Esophagus muscularis mucosa (tissue), 4 donors: Measurements from ENCODE around the gene CELF3. TPM values are rescaled to one million over a fixed set of nuclear protein-coding genes. Genes with fewer than 3 reads are reported as not detected.
"Not testable (repeated sequence)": the region's sequence is repeated elsewhere in the genome, so short reads cannot be mapped to it uniquely, and the experiment has no call there.

ENCODE experiments used
- DNase-seq: peaks from one replicate; pipeline ENCODE4 v3.0.0-alpha.2; 2017; ENCODE audit errors: extremely low spot score
- H3K27ac ChIP-seq, 4 donors: fragments of 200-600 bp; sonication (generic); replicated peaks in 1 of 4; 1 replicate in 3 of 4; 2 replicates in 1 of 4; pipeline ENCODE4 v1.5.1; 2016 to 2019; ENCODE audit warnings: mild to moderate bottlenecking in 1 of 4
- H3K27me3 ChIP-seq, 4 donors: fragments of 200-600 bp; sonication (generic); one replicate each; pipeline versions ENCODE4 v1.5.1 to v1.6.0; 2016 to 2019
- H3K36me3 ChIP-seq, 4 donors: fragments of 200-600 bp; sonication (generic); one replicate each; pipeline ENCODE4 v1.5.1; 2016 to 2019
- H3K4me1 ChIP-seq, 4 donors: fragments of 200-600 bp; sonication (generic); one replicate each; pipeline ENCODE4 v1.5.1; 2016 to 2019
- H3K4me3 ChIP-seq, 4 donors: fragments of 200-600 bp; sonication (generic); 1 replicate in 2 of 4; 2 replicates in 2 of 4; pipeline ENCODE4 v1.5.1; 2016 to 2019; ENCODE audit warnings: mild to moderate bottlenecking in 4 of 4, moderate library complexity in 1 of 4
- H3K9me3 ChIP-seq, 4 donors: fragments of 200-600 bp; sonication (generic); 1 replicate in 3 of 4; 2 replicates in 1 of 4; pipeline ENCODE4 v1.5.1; 2016 to 2019
- EP300 ChIP-seq: sonication (generic); formaldehyde crosslinking; IDR thresholded peaks from one replicate; pipeline ENCODE4 v1.6.1; 2017; ENCODE audit warnings: antibody characterized with exemption
- POLR2A ChIP-seq: fragments of 450-650 bp; IDR thresholded peaks from one replicate; pipeline ENCODE4 v1.6.1; 2017; ENCODE audit warnings: antibody characterized with exemption, moderate library complexity, mild to moderate bottlenecking, low read depth
- POLR2AphosphoS5 ChIP-seq, 2 donors: sonication (generic); formaldehyde crosslinking; IDR thresholded peaks; one replicate each; pipeline ENCODE4 v1.6.1; 2017; ENCODE audit warnings: antibody characterized with exemption in 2 of 2
- WGBS: methylation state at CpG from one replicate; pipeline ENCODE4 v1.1.5; 2018; 5-methylcytosine and 5-hydroxymethylcytosine counted together
- intact Hi-C: fragments of 100-400 bp; cut with DNase I; formaldehyde crosslinking; loops from one replicate; pipeline ENCODE4 v1.15.1; 2023
- total RNA-seq, 4 donors: library from RNA; depleted of rRNA; stranded (reverse); fragments of >200 nt; gene quantifications; one replicate each; pipeline versions ENCODE4 v1.1.0 to v1.2.1, GENCODE V29; 2016
- TF ChIP-seq, protein P1 (sequence below), 3 experiments: fragments of 200-600 bp in 2 of 3; fragments of 450-650 bp in 1 of 3; sonication (generic) in 2 of 3; IDR thresholded peaks; one replicate each; pipeline ENCODE4 v1.5.1; 2017 to 2019; ENCODE audit warnings: antibody characterized with exemption in 3 of 3, mild to moderate bottlenecking in 2 of 3, moderate library complexity in 1 of 3

The CELF3 gene
- total RNA-seq, 4 donors from 2014 or later, result 0.23 to 1.0 (median 0.58) TPM

DNA sequence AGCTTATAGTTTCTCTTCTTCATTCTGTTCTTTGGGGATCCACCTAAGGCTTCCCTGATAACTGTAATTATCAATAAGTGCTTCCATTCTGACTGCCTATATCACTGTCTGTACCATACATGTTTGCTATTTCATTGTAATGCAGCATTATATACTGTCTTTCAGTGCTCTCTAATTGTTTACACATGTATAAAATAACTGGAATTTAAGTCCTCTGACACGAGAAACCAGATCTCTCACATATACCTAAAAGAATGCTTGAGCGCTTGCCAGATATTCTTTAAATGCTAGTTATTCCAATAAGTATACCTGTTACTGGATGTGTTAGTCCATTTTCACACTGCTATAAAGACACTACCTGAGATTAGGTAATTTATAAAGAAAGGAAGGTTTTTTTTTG, 34.7 kb downstream of the CELF3 start:
- peaks cover 7 to 22% (median 16%) of the 10 kb centered on the region in 4 donors for H3K4me1 ChIP-seq
- H3K9me3 ChIP-seq, result no peaks in the 10 kb centered on the region
- H3K27me3 ChIP-seq, result no peaks in the 10 kb centered on the region
- WGBS, result 85% methylated on average over 2 of the region's 2 CpGs
- DNase-seq, result no peak
- H3K27ac ChIP-seq, result peak overlapping the region; percentile 50 to 76 (median 64)
- no peak overlapping the region for H3K4me3 ChIP-seq
- intact Hi-C loops, result loop anchor here (10.0 kb wide), 1 partner anchor 87 kb away; no protein-coding TSS in a partner anchor
- TF ChIP-seq POLR2AphosphoS5 (IDR thresholded peaks at IDR 0.05), result no peak
- no peak for TF ChIP-seq EP300
- TF ChIP-seq, protein P1, sequence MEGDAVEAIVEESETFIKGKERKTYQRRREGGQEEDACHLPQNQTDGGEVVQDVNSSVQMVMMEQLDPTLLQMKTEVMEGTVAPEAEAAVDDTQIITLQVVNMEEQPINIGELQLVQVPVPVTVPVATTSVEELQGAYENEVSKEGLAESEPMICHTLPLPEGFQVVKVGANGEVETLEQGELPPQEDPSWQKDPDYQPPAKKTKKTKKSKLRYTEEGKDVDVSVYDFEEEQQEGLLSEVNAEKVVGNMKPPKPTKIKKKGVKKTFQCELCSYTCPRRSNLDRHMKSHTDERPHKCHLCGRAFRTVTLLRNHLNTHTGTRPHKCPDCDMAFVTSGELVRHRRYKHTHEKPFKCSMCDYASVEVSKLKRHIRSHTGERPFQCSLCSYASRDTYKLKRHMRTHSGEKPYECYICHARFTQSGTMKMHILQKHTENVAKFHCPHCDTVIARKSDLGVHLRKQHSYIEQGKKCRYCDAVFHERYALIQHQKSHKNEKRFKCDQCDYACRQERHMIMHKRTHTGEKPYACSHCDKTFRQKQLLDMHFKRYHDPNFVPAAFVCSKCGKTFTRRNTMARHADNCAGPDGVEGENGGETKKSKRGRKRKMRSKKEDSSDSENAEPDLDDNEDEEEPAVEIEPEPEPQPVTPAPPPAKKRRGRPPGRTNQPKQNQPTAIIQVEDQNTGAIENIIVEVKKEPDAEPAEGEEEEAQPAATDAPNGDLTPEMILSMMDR (IDR thresholded peaks at IDR 0.05), result no peak
- TF ChIP-seq POLR2A, result no peak
- peaks cover 5 to 49% (median 31%) of the 10 kb centered on the region in 4 donors for H3K36me3 ChIP-seq

DNA sequence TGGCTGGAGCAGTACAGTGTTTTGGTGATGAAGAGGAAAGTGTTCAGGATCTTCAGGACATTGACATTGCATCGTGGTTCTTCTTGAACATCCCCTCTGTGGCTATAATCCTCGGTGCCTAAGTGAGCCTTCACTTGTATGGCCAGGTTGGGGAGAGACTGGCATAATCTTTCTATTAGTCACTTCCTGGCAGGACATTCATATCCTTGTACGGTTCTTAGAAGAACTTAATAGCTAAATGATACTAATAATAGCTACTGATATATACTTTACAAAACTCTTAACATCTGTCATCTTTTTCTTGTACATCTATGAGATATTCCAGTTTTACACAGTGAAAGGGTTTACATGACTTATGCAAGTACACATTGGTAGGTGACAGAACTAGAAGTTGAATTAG, 35.8 kb downstream of the CELF3 start:
- Histone ChIP-seq H3K27ac (peak overlapping the region; percentile 50 to 76 (median 64)), H3K27me3 (no peaks in the 10 kb centered on the region), H3K4me3 (no peak overlapping the region), H3K9me3 (no peaks in the 10 kb centered on the region), H3K4me1 (peaks cover 7 to 22% (median 16%) of the 10 kb centered on the region in 4 donors), H3K36me3 (peaks cover 5 to 48% (median 28%) of the 10 kb centered on the region in 4 donors)
- TF ChIP-seq POLR2A (no peak), POLR2AphosphoS5 (IDR thresholded peaks at IDR 0.05) (peak; percentile 26 to 68)
- TF ChIP-seq, protein P1 (IDR thresholded peaks at IDR 0.05), result no peak
- 24% methylated on average over 3 of the region's 3 CpGs for WGBS
- no peak for DNase-seq
- intact Hi-C loops, result loop anchor here (10.0 kb wide), 1 partner anchor 86 kb away; no protein-coding TSS in a partner anchor

DNA sequence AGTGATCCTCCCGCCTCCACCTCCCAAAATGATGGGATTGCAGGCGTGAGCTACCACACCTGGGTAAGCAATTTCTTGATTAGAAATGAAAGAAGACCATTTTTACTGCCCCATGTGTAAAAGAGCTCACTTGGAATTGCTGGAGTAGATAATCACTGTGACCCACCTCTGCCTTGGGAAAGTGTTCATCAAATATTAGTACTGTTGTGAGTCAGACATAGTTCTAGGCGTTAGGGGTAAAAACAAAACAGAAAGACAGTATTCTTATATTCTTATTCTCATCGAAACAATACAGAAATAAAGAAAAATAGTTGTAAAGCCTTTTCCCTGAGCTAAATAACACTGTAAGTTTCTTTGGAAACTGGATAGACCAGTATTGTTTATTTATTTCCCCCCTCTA, 36.2 kb downstream of the CELF3 start:
- Histone ChIP-seq H3K4me1 (peaks cover 7 to 22% (median 16%) of the 10 kb centered on the region in 4 donors), H3K27ac (peak overlapping the region; percentile 50 to 76 (median 64)), H3K4me3 (no peak overlapping the region), H3K27me3 (no peaks in the 10 kb centered on the region), H3K36me3 (peaks cover 5 to 43% (median 25%) of the 10 kb centered on the region in 4 donors), H3K9me3 (no peaks in the 10 kb centered on the region)
- intact Hi-C loops, result loop anchor here (10.0 kb wide), 1 partner anchor 86 kb away; no protein-coding TSS in a partner anchor
- 85% methylated on average over 4 of the region's 4 CpGs for WGBS
- TF ChIP-seq POLR2AphosphoS5 (IDR thresholded peaks at IDR 0.05) (no peak), POLR2A (no peak)
- no peak for DNase-seq

DNA sequence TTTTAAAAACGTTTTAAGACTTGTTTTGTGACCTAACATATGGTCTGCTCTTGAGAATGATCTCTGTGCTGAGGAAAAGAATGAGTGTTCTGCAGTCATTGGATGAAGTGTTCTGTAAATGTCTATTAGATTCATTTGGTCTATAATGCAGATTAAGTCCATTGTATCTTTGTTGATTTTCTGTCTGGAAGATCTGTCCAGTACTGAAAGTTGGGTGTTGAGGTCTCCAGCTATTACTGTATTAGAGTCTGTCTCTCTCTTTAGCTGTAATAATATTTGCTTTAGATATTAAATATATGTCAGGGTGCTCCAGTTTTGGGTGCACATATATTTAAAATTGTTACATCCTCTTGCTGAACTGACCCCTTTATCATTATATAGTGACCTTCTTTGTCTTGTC, 43.2 kb downstream of the CELF3 start:
- intact Hi-C loops, result no loop called here
- TF ChIP-seq POLR2AphosphoS5 (IDR thresholded peaks at IDR 0.05), result no peak
- TF ChIP-seq POLR2A, result no peak
- no peak for TF ChIP-seq EP300
- TF ChIP-seq, protein P1 (IDR thresholded peaks at IDR 0.05), result no peak
- no peak overlapping the region for H3K4me3 ChIP-seq
- peaks cover 6 to 50% (median 26%) of the 10 kb centered on the region in 4 donors for H3K36me3 ChIP-seq
- DNase-seq, result no peak
- no peaks in the 10 kb centered on the region for H3K4me1 ChIP-seq
- no peaks in the 10 kb centered on the region for H3K9me3 ChIP-seq
- H3K27me3 ChIP-seq, result no peaks in the 10 kb centered on the region
- 83% methylated on average over 1 of the region's 1 CpG for WGBS
- no peak overlapping the region for H3K27ac ChIP-seq

DNA sequence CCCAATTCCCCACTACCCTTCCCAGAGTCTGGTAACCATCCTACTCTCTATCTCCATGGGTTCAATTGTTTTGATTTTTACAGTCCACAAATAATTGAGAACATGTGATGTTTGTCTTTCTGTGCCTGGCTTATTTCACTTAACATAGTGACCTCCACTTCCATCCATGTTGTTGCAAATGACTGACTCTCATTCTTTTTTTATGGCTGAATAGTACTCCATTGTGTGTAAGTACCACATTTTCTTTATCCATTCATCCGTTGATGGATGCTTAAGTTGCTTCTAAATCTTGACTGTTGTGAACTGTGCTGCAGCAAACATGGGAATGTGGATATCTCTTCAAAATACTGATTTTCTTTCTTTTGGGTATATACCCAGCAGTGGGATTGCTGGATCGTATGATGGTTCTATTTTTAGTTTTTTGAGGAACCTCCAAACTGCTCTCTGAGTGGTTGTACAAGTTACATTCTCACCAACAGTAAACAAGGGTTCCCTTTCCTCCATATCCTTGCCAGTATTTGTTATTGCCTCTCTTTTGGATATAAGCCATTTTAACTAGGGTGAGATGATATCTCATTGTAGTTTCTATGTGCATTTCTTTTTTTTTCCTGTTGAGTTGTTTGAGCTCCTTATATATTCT, 46.4 kb downstream of the CELF3 start:
- Histone ChIP-seq H3K36me3 (peaks cover 6 to 55% (median 26%) of the 10 kb centered on the region in 4 donors), H3K4me1 (peaks cover 0 to 12% (median 0%) of the 10 kb centered on the region in 4 donors)
- intact Hi-C loops, H3K4me3 ChIP-seq, H3K27ac ChIP-seq, DNase-seq, H3K27me3 ChIP-seq, H3K9me3 ChIP-seq: not testable (repeated sequence)
- 88% methylated on average over 2 of the region's 2 CpGs for WGBS
